OCI-LY1 (cell line): ENCODE data around the gene JAKMIP2.

ENCODE experiments used
- H2AFZ ChIP-seq: fragments of 200-600 bp; sonication (generic), shearing (Covaris generic); 2 replicates; pipeline ENCODE4 v1.6.0; 2014; ENCODE audit warnings: antibody characterized with exemption, mild to moderate bottlenecking, low read length
- H3F3A ChIP-seq: fragments of 200-600 bp; sonication (generic), shearing (Covaris generic); 2 replicates; pipeline ENCODE4 v1.6.0; 2014; ENCODE audit warnings: mild to moderate bottlenecking, antibody characterized with exemption, low read length, moderate library complexity; ENCODE audit not compliant: insufficient read depth
- H3K27ac ChIP-seq: fragments of 200-600 bp; sonication (generic); 2 replicates; pipeline ENCODE4 v1.5.1; 2014; ENCODE audit warnings: low read length, mixed run types, mild to moderate bottlenecking, low read depth; ENCODE audit not compliant: poor library complexity, severe bottlenecking
- H3K27me3 ChIP-seq: fragments of 200-600 bp; sonication (generic); 2 replicates; pipeline ENCODE4 v1.6.0; 2014; ENCODE audit warnings: antibody characterized with exemption, mild to moderate bottlenecking, low read length, moderate library complexity; ENCODE audit not compliant: insufficient read depth
- H3K36me3 ChIP-seq: fragments of 200-600 bp; sonication (generic); 2 replicates; pipeline ENCODE4 v1.6.1; 2014; ENCODE audit warnings: mild to moderate bottlenecking, antibody characterized with exemption, low read length, moderate library complexity, mixed read lengths; ENCODE audit not compliant: insufficient read depth
- H3K4me1 ChIP-seq: fragments of 200-600 bp; sonication (generic); 2 replicates; pipeline ENCODE4 v1.5.1; 2014; ENCODE audit warnings: mild to moderate bottlenecking, low read length, moderate library complexity; ENCODE audit not compliant: insufficient read depth, severe bottlenecking
- H3K4me2 ChIP-seq: fragments of 200-600 bp; sonication (generic), shearing (Covaris generic); 2 replicates; pipeline ENCODE4 v1.6.1; 2014; ENCODE audit warnings: low read length
- H3K4me3 ChIP-seq: fragments of 200-600 bp; sonication (generic); 2 replicates; pipeline ENCODE4 v1.5.1; 2014; ENCODE audit warnings: low read length, low read depth, mild to moderate bottlenecking, mixed read lengths; ENCODE audit not compliant: poor library complexity, severe bottlenecking
- H3K79me2 ChIP-seq: fragments of 200-600 bp; shearing (Covaris generic); 2 replicates; pipeline ENCODE4 v1.6.1; 2016; ENCODE audit warnings: mixed run types, low read length, mixed read lengths; ENCODE audit not compliant: insufficient read depth
- H3K9ac ChIP-seq: fragments of 200-600 bp; sonication (generic), shearing (Covaris generic); 2 replicates; pipeline ENCODE4 v1.6.1; 2014; ENCODE audit warnings: mild to moderate bottlenecking, low read length, mixed read lengths
- H3K9me2 ChIP-seq: fragments of 200-600 bp; sonication (generic), shearing (Covaris generic); 2 replicates; pipeline ENCODE4 v1.6.1; 2014; ENCODE audit warnings: low read depth, mild to moderate bottlenecking, low read length, mixed read lengths
- H3K9me3 ChIP-seq: fragments of 200-600 bp; shearing (Covaris generic); 2 replicates; pipeline ENCODE4 v1.6.1; 2014; ENCODE audit warnings: low read length, mixed read lengths
- H4K20me1 ChIP-seq: fragments of 200-600 bp; sonication (generic), shearing (Covaris generic); 2 replicates; pipeline ENCODE4 v1.6.0; 2016; ENCODE audit warnings: mild to moderate bottlenecking, low read length; ENCODE audit not compliant: insufficient read depth
- EZH2 ChIP-seq: fragments of 200-600 bp; sonication (generic), shearing (Covaris generic); IDR thresholded peaks from 2 replicates; pipeline ENCODE4 v1.8.0; 2017; ENCODE audit warnings: borderline replicate concordance, mixed run types, mild to moderate bottlenecking, antibody characterized with exemption, low read length, moderate library complexity, mixed read lengths
- TF ChIP-seq, protein P1 (sequence below): fragments of 200-600 bp; sonication (generic), shearing (Covaris generic); IDR thresholded peaks from 2 replicates; pipeline ENCODE4 v1.5.1; 2017; ENCODE audit warnings: mild to moderate bottlenecking, antibody characterized with exemption, low read length, moderate library complexity, mixed read lengths

The JAKMIP2 gene

DNA sequence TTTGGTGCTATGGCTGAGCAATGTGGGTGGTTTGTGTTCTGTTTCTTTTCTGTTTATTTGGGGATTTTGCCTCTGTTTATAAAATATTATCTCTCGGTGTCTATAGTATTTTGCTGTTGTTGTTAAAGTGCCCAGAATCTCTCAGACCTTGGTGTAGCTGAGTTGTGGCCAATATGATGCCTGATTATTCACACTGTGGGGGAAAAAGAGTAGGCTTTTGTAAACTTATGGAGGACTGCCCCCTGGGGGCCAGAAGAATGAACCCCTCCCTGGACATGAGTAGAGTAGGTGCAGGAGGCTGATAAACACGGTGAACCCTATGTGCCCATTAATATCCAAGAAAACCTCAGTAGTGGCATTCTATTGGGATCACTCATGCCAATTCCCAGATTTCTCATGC, 223.7 kb downstream of the JAKMIP2 start:
- Histone ChIP-seq H3K9ac (no peak overlapping the region), H3K9me2 (no peaks in the 10 kb centered on the region), H3K79me2 (no peaks in the 10 kb centered on the region), H3K4me3 (no peak overlapping the region), H3K27me3 (no peaks in the 10 kb centered on the region), H4K20me1 (no peaks in the 10 kb centered on the region), H3K9me3 (no peaks in the 10 kb centered on the region), H3K4me1 (no peaks in the 10 kb centered on the region), H2AFZ (no peak overlapping the region), H3K27ac (no peak overlapping the region), H3F3A (no peaks in the 10 kb centered on the region), H3K36me3 (no peaks in the 10 kb centered on the region), H3K4me2 (no peak overlapping the region)
- TF ChIP-seq, protein P1, sequence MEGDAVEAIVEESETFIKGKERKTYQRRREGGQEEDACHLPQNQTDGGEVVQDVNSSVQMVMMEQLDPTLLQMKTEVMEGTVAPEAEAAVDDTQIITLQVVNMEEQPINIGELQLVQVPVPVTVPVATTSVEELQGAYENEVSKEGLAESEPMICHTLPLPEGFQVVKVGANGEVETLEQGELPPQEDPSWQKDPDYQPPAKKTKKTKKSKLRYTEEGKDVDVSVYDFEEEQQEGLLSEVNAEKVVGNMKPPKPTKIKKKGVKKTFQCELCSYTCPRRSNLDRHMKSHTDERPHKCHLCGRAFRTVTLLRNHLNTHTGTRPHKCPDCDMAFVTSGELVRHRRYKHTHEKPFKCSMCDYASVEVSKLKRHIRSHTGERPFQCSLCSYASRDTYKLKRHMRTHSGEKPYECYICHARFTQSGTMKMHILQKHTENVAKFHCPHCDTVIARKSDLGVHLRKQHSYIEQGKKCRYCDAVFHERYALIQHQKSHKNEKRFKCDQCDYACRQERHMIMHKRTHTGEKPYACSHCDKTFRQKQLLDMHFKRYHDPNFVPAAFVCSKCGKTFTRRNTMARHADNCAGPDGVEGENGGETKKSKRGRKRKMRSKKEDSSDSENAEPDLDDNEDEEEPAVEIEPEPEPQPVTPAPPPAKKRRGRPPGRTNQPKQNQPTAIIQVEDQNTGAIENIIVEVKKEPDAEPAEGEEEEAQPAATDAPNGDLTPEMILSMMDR = peak; percentile 34; the same call in 1 of the 2 replicates
- TF ChIP-seq EZH2 = no peak

DNA sequence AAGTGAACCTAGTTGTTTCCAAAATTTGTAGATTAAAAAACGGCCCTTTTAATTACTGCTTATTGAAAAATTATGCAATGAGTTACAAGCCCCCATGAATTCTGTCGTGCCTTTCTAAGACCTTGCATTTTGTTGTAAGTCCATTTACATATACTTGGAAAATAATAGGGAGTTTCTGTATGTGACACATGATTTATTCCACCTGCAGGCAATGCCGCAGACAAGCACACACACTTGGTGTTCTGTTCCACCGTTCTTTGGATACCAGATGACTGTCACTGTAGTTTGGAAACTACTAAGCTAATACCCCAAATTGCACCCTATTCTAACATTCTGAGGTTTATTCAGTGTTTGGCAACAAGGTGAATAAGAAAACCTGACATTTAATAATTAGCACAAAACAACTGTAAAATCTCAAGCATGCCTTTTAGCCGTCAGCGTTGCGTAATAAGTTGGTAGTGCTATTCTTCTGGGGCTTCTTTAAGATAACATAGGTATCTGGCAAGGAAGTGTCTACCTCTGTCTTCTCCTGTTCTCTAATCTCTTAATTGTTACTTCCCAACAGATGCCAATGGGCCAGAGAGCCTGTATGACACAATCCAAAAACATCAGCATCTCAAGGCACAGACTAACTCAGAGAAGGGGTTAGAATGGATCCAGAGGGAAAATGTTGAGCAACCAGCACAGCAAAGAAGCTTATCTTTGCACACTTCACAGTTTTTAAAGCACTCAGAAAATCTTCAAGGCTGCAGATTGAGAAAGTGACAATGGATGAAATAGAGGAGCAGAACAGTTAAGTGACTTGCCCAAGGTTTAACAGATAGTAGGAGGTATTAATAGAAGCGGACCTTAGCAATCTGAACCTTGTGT, 224.4 kb downstream of the JAKMIP2 start:
- Histone ChIP-seq H3F3A (no peaks in the 10 kb centered on the region), H3K9ac (no peak overlapping the region), H3K27me3 (no peaks in the 10 kb centered on the region), H3K4me3 (no peak overlapping the region), H4K20me1 (no peaks in the 10 kb centered on the region), H3K4me1 (no peaks in the 10 kb centered on the region), H3K36me3 (no peaks in the 10 kb centered on the region), H2AFZ (no peak overlapping the region), H3K4me2 (no peak overlapping the region), H3K9me3 (no peaks in the 10 kb centered on the region), H3K9me2 (no peaks in the 10 kb centered on the region), H3K27ac (no peak overlapping the region), H3K79me2 (no peaks in the 10 kb centered on the region)
- TF ChIP-seq, protein P1 = no peak
- no peak for TF ChIP-seq EZH2

DNA sequence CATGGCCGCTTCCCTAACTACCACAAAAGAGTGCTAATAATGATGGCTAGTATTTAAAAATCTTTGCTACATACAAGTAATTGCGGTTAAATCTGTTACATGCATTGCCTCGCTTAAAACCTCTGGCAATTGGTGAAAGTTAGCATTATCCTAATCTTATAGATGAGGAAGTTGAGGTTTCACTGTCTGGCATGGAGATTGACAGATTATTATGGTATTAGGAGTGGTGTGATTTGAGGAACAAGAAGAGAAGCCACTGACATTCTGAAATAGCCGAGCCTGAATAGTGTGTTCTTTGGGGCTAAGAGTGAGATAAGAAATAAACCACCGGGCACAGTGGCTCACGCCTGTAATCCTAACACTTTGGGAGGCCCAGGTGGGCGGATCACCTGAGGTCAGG, 227.4 kb downstream of the JAKMIP2 start:
- Histone ChIP-seq H3F3A (no peaks in the 10 kb centered on the region), H3K4me2 (no peak overlapping the region), H3K9me3 (no peaks in the 10 kb centered on the region), H3K79me2 (no peaks in the 10 kb centered on the region), H3K36me3 (no peaks in the 10 kb centered on the region), H3K9me2 (no peaks in the 10 kb centered on the region), H4K20me1 (no peaks in the 10 kb centered on the region), H3K27ac (no peak overlapping the region), H2AFZ (no peak overlapping the region), H3K4me3 (no peak overlapping the region), H3K9ac (no peak overlapping the region), H3K4me1 (no peaks in the 10 kb centered on the region), H3K27me3 (no peaks in the 10 kb centered on the region)
- no peak for TF ChIP-seq EZH2
- TF ChIP-seq, protein P1 = no peak
